ENCODE data around the gene SNX15.
"Not testable (repeated sequence)": the region's sequence is repeated elsewhere in the genome, so short reads cannot be mapped to it uniquely, and the experiment has no call there.

Gene SNX15

GRCh38 chr11:65027213-65028067, at the start of gene SNX15:
SNX15 (plus strand) TSS chr11:65027439; CDS start chr11:65027538, 99 bp downstream.
- peak; percentile 88 for DNase-seq (ENCODE audit: low read depth)
- H3K4me3 ChIP-seq (ENCODE audit: low read depth, low read length): peak within 1 kb of the TSS; percentile 65

GRCh38 chr11:64983339-64983738, 43.9 kb upstream of the SNX15 start:
- H3K4me3 ChIP-seq (ENCODE audit: low read depth, low read length); DNase-seq (ENCODE audit: low read depth): not testable (repeated sequence)

GRCh38 chr11:64987998-64988854, 39.0 kb upstream of the SNX15 start:
- H3K4me3 ChIP-seq (ENCODE audit: low read depth, low read length): no peak overlapping the region
- DNase-seq (ENCODE audit: low read depth): no peak

GRCh38 chr11:64989416-64989815, 37.8 kb upstream of the SNX15 start:
- no peak for DNase-seq (ENCODE audit: low read depth)
- no peak overlapping the region for H3K4me3 ChIP-seq (ENCODE audit: low read depth, low read length)

- no peak for DNase-seq (ENCODE audit: low read depth)
- H3K4me3 ChIP-seq (ENCODE audit: low read depth, low read length): no peak overlapping the region
Measured at GRCh38 chr11:64990222-64990923, 36.9 kb upstream of the SNX15 start.

GRCh38 chr11:64994318-64994717, 32.9 kb upstream of the SNX15 start:
- no peak overlapping the region for H3K4me3 ChIP-seq (ENCODE audit: low read depth, low read length)

GRCh38 chr11:64996327-64996709, 30.9 kb upstream of the SNX15 start:
- no peak overlapping the region for H3K4me3 ChIP-seq (ENCODE audit: low read depth, low read length)
- no peak for DNase-seq (ENCODE audit: low read depth)

More at GRCh38 chr11:64994318-64994717, 32.9 kb upstream of the SNX15 start:
- no peak for DNase-seq (ENCODE audit: low read depth)

GRCh38 chr11:64996710-64997380, 30.4 kb upstream of the SNX15 start, which contains the start of gene BATF2:
BATF2 (minus strand) TSS chr11:64996971; CDS start chr11:64996914, 57 bp downstream.
- DNase-seq (ENCODE audit: low read depth): no peak
- no peak within 1 kb of the TSS for H3K4me3 ChIP-seq (ENCODE audit: low read depth, low read length)

- H3K4me3 ChIP-seq (ENCODE audit: low read depth, low read length): no peak overlapping the region
- no peak for DNase-seq (ENCODE audit: low read depth)
Measured at GRCh38 chr11:64998141-64998540, 29.1 kb upstream of the SNX15 start.

GRCh38 chr11:64998690-64999431, 28.4 kb upstream of the SNX15 start:
- no peak for DNase-seq (ENCODE audit: low read depth)
- no peak overlapping the region for H3K4me3 ChIP-seq (ENCODE audit: low read depth, low read length)

GRCh38 chr11:64999478-64999877, 27.8 kb upstream of the SNX15 start:
- no peak for DNase-seq (ENCODE audit: low read depth)
- H3K4me3 ChIP-seq (ENCODE audit: low read depth, low read length): no peak overlapping the region

- no peak for DNase-seq (ENCODE audit: low read depth)
- no peak overlapping the region for H3K4me3 ChIP-seq (ENCODE audit: low read depth, low read length)
Measured at GRCh38 chr11:65002706-65003105, 24.5 kb upstream of the SNX15 start.

- no peak overlapping the region for H3K4me3 ChIP-seq (ENCODE audit: low read depth, low read length)
- no peak for DNase-seq (ENCODE audit: low read depth)
Measured at GRCh38 chr11:65003282-65003681, 24.0 kb upstream of the SNX15 start.

GRCh38 chr11:65003968-65004367, 23.3 kb upstream of the SNX15 start:
- not testable (repeated sequence) for H3K4me3 ChIP-seq (ENCODE audit: low read depth, low read length); DNase-seq (ENCODE audit: low read depth)

- no peak overlapping the region for H3K4me3 ChIP-seq (ENCODE audit: low read depth, low read length)
- no peak for DNase-seq (ENCODE audit: low read depth)
Measured at GRCh38 chr11:65008016-65008415, 19.2 kb upstream of the SNX15 start.

- no peak for DNase-seq (ENCODE audit: low read depth)
- H3K4me3 ChIP-seq (ENCODE audit: low read depth, low read length): no peak overlapping the region
Measured at GRCh38 chr11:65008873-65009272, 18.4 kb upstream of the SNX15 start.

GRCh38 chr11:65013130-65013887, 13.9 kb upstream of the SNX15 start:
- peak overlapping the region; percentile 81 for H3K4me3 ChIP-seq (ENCODE audit: low read depth, low read length)
- peak; percentile 43 for DNase-seq (ENCODE audit: low read depth)
